Activated CD4-positive, alpha-beta memory T cell treated with anti-CD3 and anti-CD28 coated beads for 36 hours (primary cell): ENCODE results near the gene DENND6B. TPM values are rescaled to one million over a fixed set of nuclear protein-coding genes. Genes with fewer than 3 reads are reported as not detected.
A peak's percentile ranks its signal among the peaks of the same experiment; 100 is the strongest.
"Not testable (repeated sequence)": the region's sequence is repeated elsewhere in the genome, so short reads cannot be mapped to it uniquely, and the experiment has no call there.

ENCODE experiments used
- CTCF ChIA-PET: fragments of 350-600 bp; sonication (Branson Sonifier 250); formaldehyde crosslinking; loops from one replicate; lab custom pipeline; 2021; ENCODE audit warnings: antibody characterized with exemption, inconsistent platforms; lab: Charles Lee
- POLR2A ChIA-PET: fragments of 350-600 bp; sonication (Branson Sonifier 250); formaldehyde crosslinking; loops from one replicate; lab custom pipeline; 2021; ENCODE audit warnings: antibody characterized with exemption; lab: Charles Lee
- DNase-seq: peaks from one replicate; pipeline ENCODE4 v3.0.0-alpha.2; 2020
- H3K27ac Mint-ChIP-seq: one replicate; pipeline ENCODE4 v1.8.0; 2021; ENCODE audit warnings: mixed read lengths
- H3K27me3 Mint-ChIP-seq: one replicate; pipeline ENCODE4 v1.8.0; 2021; ENCODE audit warnings: mixed read lengths
- H3K36me3 Mint-ChIP-seq: one replicate; pipeline ENCODE4 v1.8.0; 2021; ENCODE audit warnings: mixed read lengths
- H3K4me1 Mint-ChIP-seq: one replicate; pipeline ENCODE4 v1.8.0; 2021; ENCODE audit warnings: low read depth, mixed read lengths
- H3K4me3 Mint-ChIP-seq: one replicate; pipeline ENCODE4 v1.8.0; 2021; ENCODE audit warnings: mild to moderate bottlenecking, mixed read lengths
- H3K9me3 Mint-ChIP-seq: one replicate; pipeline ENCODE4 v1.8.0; 2021; ENCODE audit warnings: mixed read lengths
- intact Hi-C: fragments of 100-400 bp; cut with micrococcal nuclease; formaldehyde crosslinking; loops from one replicate; pipeline ENCODE4 v1.15.1; 2023
- total RNA-seq, 2 experiments: library from RNA; stranded (reverse); gene quantifications; one replicate each; pipeline ENCODE4 v1.2.3, GENCODE V29; 2021

The DENND6B gene
- total RNA-seq, 2 experiments from 2014 or later = 3.5 to 3.6 TPM

DNA sequence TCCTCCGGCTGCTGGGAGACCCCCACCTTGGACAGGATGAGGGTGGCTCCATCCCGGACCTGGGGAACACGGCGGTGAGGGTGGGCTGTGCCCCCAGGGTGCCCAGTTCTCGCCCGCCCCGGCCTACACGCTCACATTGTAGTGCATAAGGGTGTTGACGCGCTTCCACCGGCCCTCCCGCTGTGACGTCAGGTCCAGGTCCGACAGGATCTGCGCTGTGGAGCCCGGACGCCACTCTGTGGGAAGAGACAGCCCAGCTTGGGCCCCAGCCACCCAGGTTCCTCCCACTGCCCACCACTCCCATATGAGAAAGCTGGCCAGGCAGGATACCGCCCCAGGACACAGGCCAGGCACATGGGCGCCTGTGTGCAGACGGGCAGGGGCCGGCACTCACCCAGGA, 48.4 kb downstream of the DENND6B start:
- H3K4me3 Mint-ChIP-seq = no peak overlapping the region
- CTCF ChIA-PET = no interaction called here
- intact Hi-C loops = loop anchor here (1.0 kb wide), 1 partner anchor 30 kb away; no protein-coding TSS in a partner anchor
- no peaks in the 10 kb centered on the region for H3K9me3 Mint-ChIP-seq
- POLR2A ChIA-PET = no interaction called here
- no peak for DNase-seq
- H3K36me3 Mint-ChIP-seq = no peaks in the 10 kb centered on the region
- no peaks in the 10 kb centered on the region for H3K27me3 Mint-ChIP-seq
- H3K27ac Mint-ChIP-seq = no peak overlapping the region
- H3K4me1 Mint-ChIP-seq = no peaks in the 10 kb centered on the region

DNA sequence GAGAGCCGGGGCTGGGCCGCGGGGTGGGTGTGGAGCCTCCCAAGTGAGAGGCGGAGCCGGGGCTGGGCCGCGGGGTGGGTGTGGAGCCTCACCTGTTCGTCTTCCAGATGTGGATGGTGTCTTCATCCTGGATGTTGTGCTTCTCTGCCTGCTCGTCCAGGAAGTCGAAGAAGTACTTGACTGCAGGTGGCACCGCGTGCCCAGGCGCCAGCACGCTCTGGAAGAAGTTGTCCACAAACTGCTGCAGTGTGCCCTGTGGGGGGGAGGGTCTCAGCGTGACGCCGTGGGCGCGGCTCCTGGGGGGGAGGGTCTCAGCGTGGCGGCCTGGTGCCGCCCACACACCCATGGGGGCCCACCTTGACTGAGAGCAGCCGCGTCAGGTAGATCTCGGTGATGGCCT, 49.1 kb downstream of the DENND6B start:
- intact Hi-C loops = loop anchor here (1.0 kb wide), 1 partner anchor 31 kb away; no protein-coding TSS in a partner anchor
- Mint-ChIP-seq H3K27ac (no peak overlapping the region), H3K4me3 (no peak overlapping the region), H3K9me3 (no peaks in the 10 kb centered on the region), H3K36me3 (no peaks in the 10 kb centered on the region), H3K27me3 (no peaks in the 10 kb centered on the region), H3K4me1 (no peaks in the 10 kb centered on the region)
- ChIA-PET POLR2A (no interaction called here), CTCF (interaction anchor here (1.4 to 3.3 kb wide), 2 partner anchors 16 to 51 kb away, joined by 5 to 14 read pairs; no protein-coding TSS in a partner anchor)
- no peak for DNase-seq

DNA sequence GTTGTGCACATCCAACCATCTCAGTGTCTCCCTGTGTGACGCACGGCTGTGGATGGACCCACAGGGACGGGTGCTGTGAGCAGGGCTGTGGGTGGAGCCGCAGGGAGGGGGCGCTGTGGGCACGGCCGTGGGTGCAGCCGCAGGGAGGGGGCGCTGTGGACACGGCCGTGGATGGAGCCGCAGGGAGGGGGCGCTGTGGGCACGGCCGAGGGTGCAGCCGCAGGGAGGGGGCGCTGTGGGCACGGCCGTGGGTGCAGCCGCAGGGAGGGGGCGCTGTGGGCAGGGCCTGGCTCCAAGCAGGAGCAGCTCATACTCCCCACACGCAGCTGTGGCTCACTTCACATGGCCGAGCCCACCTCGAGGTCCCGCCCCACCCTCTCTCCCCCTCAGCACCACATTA, 50.7 kb downstream of the DENND6B start:
- CTCF ChIA-PET = interaction anchor here (0.6 to 3.3 kb wide), 25 partner anchors 12 to 345 kb away, joined by 3 to 14 read pairs (median 4); partner anchors contain the start of genes HDAC10, PLXNB2 and PPP6R2
- no peak overlapping the region for H3K4me3 Mint-ChIP-seq
- intact Hi-C loops = loop anchor here (1.0 kb wide), 2 partner anchors 51 to 66 kb away; partner anchors contain the start of gene DENND6B
- no peaks in the 10 kb centered on the region for H3K4me1 Mint-ChIP-seq
- no peaks in the 10 kb centered on the region for H3K27me3 Mint-ChIP-seq
- POLR2A ChIA-PET = no interaction called here
- H3K27ac Mint-ChIP-seq = no peak overlapping the region
- DNase-seq = peak; percentile 78
- no peaks in the 10 kb centered on the region for H3K36me3 Mint-ChIP-seq
- no peaks in the 10 kb centered on the region for H3K9me3 Mint-ChIP-seq

DNA sequence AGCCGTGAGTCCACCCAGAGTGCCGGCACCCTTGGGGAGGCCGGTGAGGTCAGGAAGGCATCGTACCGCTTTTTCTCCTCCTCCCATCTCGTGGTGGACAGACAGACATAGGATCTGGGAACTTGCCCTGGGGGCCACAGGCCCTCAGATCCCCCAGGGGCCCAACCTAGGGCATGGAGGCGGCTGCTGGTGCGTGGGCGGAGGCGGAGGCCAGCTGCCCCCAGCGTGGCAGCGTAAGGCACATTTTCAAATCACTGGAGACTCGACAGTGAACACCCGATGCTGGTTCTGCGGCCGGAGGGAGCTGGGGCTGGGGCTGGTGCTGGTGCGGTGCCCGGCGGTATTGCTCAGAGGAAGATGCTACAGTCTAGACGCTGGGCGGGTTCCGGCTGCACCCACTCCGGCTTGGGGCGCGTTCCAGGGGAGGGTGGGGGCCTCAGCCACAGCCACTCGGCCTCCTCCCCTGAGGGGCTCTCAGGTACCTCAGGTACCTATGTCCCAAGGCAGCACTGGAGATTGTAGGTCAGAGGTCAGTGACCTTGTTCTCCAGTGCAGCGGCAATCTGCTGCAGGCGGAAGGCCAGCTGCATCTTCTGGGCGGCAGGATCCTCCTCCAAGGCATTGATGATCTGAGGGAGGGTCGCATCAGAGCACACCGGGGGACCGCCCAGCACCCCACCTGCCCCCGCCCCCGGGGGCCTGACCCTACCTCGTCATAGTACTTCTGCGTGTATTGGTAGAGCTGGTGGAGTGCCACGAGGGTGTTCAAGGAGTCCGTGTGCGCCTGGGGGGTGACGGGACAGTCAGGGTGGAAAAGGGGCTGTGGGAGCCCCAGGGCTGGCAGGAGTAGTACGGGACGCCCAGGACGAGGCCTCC, 51.4 kb downstream of the DENND6B start:
- no peaks in the 10 kb centered on the region for H3K9me3 Mint-ChIP-seq
- H3K36me3 Mint-ChIP-seq = no peaks in the 10 kb centered on the region
- intact Hi-C loops = loop anchor here (1.0 kb wide), 2 partner anchors 52 to 67 kb away; partner anchors contain the start of gene DENND6B
- H3K27ac Mint-ChIP-seq = no peak overlapping the region
- H3K27me3 Mint-ChIP-seq = no peaks in the 10 kb centered on the region
- ChIA-PET POLR2A (no interaction called here), CTCF (interaction anchor here (1.0 to 3.3 kb wide), 7 partner anchors 12 to 58 kb away, joined by 3 to 14 read pairs (median 4); no protein-coding TSS in a partner anchor)
- no peak for DNase-seq
- H3K4me1 Mint-ChIP-seq = no peaks in the 10 kb centered on the region
- no peak overlapping the region for H3K4me3 Mint-ChIP-seq

DNA sequence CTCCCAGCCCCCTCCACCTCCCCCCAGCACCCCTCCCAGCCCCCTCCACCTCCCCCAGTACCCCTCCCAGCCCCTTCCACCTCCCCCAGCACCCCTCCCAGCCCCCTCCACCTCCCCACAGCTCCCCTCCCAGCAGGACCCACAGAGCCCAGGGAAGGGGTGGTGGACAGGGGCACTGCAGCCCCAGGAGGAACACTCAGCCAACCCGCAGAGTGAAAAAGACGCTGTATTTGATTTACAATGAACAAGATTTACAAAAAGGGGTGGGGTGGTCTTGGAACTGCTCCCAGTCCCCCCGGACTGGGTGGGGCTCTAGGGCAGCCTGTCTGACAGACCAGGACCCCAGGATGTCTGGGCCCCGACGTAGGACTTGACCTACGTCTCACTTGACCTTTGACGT, 52.0 kb downstream of the DENND6B start:
- Mint-ChIP-seq H3K9me3 (no peaks in the 10 kb centered on the region), H3K27me3 (no peaks in the 10 kb centered on the region), H3K4me3 (no peak overlapping the region), H3K4me1 (no peaks in the 10 kb centered on the region), H3K36me3 (no peaks in the 10 kb centered on the region), H3K27ac (no peak overlapping the region)
- no peak for DNase-seq
- ChIA-PET CTCF (interaction anchor here (3.3 kb wide), 1 partner anchor 54 kb away, joined by 14 read pairs; no protein-coding TSS in a partner anchor), POLR2A (no interaction called here)
- intact Hi-C loops = loop anchor here (5.0 kb wide), 1 partner anchor 348 kb away; no protein-coding TSS in a partner anchor

DNA sequence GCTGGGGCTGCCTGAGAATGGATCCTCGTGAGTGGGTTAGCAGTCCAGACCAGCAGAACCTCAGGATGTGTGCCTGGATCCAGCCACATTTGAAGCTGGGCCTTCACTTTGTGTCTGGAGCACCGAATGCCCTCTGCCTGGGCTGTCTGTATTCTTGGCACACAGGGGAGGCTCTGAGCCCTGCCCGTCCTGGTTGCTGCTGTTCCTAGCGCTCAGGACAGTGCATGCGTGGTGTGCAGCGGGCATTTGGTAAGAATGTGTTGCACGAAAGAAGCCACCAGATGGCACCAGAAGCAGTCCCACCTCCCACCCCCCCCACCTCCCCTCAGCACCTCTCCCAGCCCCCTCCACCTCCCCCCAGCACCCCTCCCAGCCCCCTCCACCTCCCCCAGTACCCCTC, 52.5 kb downstream of the DENND6B start:
- CTCF ChIA-PET = interaction anchor here (1.0 to 1.1 kb wide), 2 partner anchors 346 to 384 kb away, joined by 3 read pairs; no protein-coding TSS in a partner anchor
- intact Hi-C loops = loop anchor here (5.0 kb wide), 1 partner anchor 348 kb away; no protein-coding TSS in a partner anchor
- H3K36me3 Mint-ChIP-seq = no peaks in the 10 kb centered on the region
- H3K9me3 Mint-ChIP-seq = no peaks in the 10 kb centered on the region
- no peaks in the 10 kb centered on the region for H3K27me3 Mint-ChIP-seq
- POLR2A ChIA-PET = no interaction called here
- H3K4me3 Mint-ChIP-seq = no peak overlapping the region
- H3K27ac Mint-ChIP-seq = no peak overlapping the region
- H3K4me1 Mint-ChIP-seq = peaks cover 2% of the 10 kb centered on the region
- peak; percentile 65 for DNase-seq

DNA sequence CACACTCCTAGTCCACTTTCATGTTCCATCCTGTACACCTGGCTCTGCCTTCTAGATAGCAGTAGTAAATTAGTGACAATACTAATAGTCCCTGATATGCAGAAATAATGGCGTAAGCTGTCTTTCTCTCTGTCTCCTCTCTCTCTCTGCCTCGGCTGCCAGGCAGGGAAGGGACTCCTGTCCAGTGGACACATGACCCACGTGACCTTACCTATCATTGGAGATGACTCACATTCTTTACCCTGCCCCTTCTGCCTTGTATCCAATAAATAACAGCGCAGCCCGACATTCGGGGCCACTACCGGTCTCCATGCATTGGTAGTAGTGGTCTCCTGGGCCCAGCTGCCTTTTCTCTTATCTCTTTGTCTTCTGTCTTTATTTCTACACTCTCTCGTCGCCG, 53.0 kb downstream of the DENND6B start:
- H3K36me3 Mint-ChIP-seq, DNase-seq, H3K9me3 Mint-ChIP-seq, H3K27ac Mint-ChIP-seq, H3K4me3 Mint-ChIP-seq, H3K4me1 Mint-ChIP-seq, POLR2A ChIA-PET, H3K27me3 Mint-ChIP-seq: not testable (repeated sequence)
- CTCF ChIA-PET = interaction anchor here (1.0 to 2.0 kb wide), 4 partner anchors 23 to 384 kb away, joined by 3 to 13 read pairs (median 4); partner anchors contain the start of gene HDAC10
- intact Hi-C loops = loop anchor here (5.0 kb wide), 1 partner anchor 349 kb away; no protein-coding TSS in a partner anchor

DNA sequence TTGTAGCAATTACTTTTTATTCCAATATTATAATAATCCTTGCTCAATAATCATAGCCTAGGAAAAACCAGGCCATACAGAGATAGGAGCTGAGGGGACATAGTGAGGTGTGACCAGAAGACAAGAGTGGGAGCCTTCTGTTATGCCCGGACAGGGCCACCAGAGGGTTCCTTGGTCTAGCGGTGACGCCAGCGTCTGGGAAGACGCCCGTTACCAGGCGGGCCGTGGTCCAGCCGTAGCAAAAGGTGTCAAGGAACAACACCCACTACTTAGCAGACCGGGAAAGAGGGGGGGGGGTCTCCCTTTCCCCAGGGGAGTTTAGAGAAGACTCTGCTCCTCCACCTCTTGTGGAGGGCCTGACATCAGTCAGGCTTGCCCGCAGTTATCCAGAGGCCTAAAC, 53.5 kb downstream of the DENND6B start:
- H3K27me3 Mint-ChIP-seq, H3K4me1 Mint-ChIP-seq, H3K36me3 Mint-ChIP-seq, H3K4me3 Mint-ChIP-seq, DNase-seq, POLR2A ChIA-PET, H3K27ac Mint-ChIP-seq, H3K9me3 Mint-ChIP-seq: not testable (repeated sequence)
- intact Hi-C loops = loop anchor here (5.0 kb wide), 1 partner anchor 349 kb away; no protein-coding TSS in a partner anchor
- CTCF ChIA-PET = interaction anchor here (1.0 to 2.0 kb wide), 6 partner anchors 22 to 383 kb away, joined by 3 to 13 read pairs (median 6); partner anchors contain the start of genes DENND6B and HDAC10

DNA sequence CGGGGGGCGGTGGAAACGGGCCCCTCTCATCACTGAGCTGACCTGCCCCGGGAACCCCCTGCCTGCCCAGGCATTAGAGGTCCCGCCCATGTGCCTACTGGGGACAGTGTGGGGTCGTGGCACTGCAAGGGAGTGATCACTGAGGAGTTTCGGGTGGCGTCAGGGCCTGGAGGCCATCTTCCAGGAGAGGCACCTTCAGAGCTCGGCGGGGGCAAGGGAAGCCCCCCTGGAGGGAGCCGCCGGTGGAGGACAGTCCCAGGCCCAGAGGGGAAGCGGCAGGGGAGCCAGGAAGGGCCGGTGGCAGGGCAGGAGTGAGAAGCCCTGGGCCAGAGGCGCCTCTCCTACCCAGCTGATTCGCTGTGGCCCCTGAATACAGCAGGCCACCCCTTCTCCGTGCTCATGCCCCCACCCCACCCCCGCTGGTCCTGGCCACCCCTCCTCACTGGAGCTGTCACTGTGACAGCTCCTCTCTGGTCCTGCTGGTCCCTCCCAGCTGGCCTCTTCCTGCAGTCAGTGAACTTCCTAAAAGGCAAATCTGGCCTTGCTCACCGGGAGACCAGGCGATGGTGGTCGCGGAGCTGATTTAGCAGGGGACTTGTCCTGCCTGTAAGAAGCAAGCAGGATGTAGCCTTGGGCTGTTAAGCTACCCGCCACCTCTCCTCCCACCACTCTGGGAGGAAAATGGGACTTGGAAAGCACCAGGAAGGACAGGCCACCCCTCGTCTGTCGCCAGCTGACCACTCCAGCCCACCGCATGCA, 54.6 kb downstream of the DENND6B start:
- Mint-ChIP-seq H3K36me3 (no peaks in the 10 kb centered on the region), H3K27me3 (no peaks in the 10 kb centered on the region), H3K4me3 (no peak overlapping the region), H3K9me3 (no peaks in the 10 kb centered on the region), H3K27ac (no peak overlapping the region), H3K4me1 (peaks cover 8% of the 10 kb centered on the region)
- DNase-seq = no peak
- intact Hi-C loops = loop anchor here (5.0 kb wide), 1 partner anchor 350 kb away; no protein-coding TSS in a partner anchor
- POLR2A ChIA-PET = interaction anchor here (1.9 kb wide), 1 partner anchor 21 kb away, joined by 4 read pairs; the partner anchor contains the start of gene HDAC10
- CTCF ChIA-PET = interaction anchor here (0.9 to 2.0 kb wide), 8 partner anchors 21 to 349 kb away, joined by 3 to 13 read pairs (median 4); partner anchors contain the start of genes DENND6B, HDAC10 and PLXNB2

DNA sequence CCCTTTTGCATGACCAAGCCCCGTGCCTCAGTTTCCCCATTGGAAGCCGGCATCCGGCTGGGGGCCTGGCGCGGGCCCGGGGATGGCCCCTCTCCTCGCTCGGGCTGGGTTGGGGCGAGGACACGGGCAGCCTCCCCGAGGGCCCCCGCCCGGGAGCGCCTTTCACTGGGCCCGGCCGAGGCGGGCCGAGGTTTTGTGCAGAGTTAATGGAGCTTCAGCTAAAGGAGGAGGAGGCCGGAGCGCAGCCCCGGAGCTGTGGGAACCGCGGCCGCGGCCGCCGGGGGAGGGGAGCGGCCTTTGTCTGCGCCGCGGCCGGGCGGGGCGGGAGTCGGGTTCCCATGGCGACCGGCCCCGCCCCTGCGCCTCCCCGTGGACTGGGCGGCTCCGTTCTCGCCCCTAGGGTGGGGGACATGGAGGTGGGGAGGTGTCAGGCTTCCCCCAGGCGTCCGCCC, 55.3 kb downstream of the DENND6B start:
- DNase-seq = peak; percentile 67
- peaks cover 8% of the 10 kb centered on the region for H3K4me1 Mint-ChIP-seq
- H3K27ac Mint-ChIP-seq = no peak overlapping the region
- POLR2A ChIA-PET = interaction anchor here (1.9 kb wide), 1 partner anchor 20 kb away, joined by 4 read pairs; the partner anchor contains the start of gene HDAC10
- intact Hi-C loops = loop anchor here (5.0 kb wide), 1 partner anchor 351 kb away; no protein-coding TSS in a partner anchor
- H3K9me3 Mint-ChIP-seq = no peaks in the 10 kb centered on the region
- no peaks in the 10 kb centered on the region for H3K36me3 Mint-ChIP-seq
- no peaks in the 10 kb centered on the region for H3K27me3 Mint-ChIP-seq
- H3K4me3 Mint-ChIP-seq = no peak overlapping the region
- CTCF ChIA-PET = interaction anchor here (0.9 to 1.4 kb wide), 3 partner anchors 36 to 349 kb away, joined by 3 to 4 read pairs (median 3); partner anchors contain the start of gene PLXNB2
